ENCODE data around the gene DLGAP5.

Gene DLGAP5

GRCh38 chr14:55128386-55129085 is 62.8 kb downstream of the DLGAP5 start:
- DNase-seq = no peak

DNA sequence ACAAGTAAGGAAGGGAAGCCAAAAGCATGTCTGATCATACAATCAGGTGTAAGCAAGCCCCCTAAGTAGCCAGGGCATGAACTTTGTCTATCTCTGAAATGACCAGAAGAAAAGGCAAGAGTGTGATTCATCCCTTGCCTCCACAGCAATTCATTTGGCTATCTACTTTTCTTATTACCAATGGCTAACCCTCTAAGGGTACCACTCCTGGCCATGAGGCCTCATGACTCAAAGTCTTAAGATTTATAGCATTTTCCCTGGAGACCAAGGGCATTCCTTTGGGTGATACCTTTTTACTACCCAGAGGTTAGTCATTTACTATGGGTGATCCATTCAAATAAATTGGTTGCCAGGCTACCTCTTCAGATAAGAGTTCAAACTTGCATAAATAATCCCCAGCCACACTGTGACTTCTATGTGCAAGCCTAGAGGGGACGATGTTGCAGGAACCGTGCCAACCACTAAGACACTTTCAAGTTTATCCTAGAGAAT is 63.9 kb downstream of the DLGAP5 start:
- no peak for DNase-seq

- no peak for DNase-seq
Observed at GRCh38 chr14:55126932-55127459, 64.4 kb downstream of the DLGAP5 start.

DNA sequence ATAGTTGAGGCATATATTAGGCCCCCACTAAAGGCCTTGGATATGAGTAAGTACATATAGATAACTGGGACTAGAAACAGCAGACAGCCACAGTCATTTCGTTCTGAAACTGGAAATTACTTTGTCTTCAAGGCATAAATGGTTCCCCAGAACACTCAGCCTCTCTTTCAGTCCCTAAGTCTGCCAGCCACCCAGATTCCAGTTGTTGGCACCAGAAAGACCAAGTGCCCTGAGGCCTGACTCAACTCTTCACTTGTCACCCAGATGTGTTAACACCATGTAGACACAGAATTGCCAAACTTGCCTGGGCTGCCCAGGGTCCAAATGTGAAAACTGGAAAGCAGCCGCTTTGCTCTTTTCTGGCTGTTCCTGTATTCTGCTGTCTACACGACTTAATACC is 65.4 kb downstream of the DLGAP5 start:
- no peak for DNase-seq

DNA sequence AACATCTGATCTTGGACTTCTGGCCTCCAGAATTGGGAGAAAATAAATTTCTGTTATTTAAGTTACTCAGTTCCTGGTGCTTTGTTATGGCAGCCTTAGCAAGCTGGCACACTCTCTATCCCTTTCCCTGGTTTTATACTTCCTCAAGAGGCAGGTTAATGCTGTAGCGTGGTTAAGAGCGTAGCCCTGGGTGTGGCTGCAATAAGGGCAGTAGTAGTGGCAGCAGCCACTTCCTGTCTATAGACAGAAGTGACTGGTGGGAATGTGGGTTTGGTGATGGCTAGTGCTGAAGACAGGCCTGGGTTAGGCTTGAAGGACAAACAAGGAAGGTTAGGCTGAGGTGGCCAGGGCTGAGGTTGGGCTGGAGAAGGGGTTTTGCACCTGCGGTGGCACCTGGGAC is 66.0 kb downstream of the DLGAP5 start:
- peak; percentile 35 to 56 for DNase-seq

DNA sequence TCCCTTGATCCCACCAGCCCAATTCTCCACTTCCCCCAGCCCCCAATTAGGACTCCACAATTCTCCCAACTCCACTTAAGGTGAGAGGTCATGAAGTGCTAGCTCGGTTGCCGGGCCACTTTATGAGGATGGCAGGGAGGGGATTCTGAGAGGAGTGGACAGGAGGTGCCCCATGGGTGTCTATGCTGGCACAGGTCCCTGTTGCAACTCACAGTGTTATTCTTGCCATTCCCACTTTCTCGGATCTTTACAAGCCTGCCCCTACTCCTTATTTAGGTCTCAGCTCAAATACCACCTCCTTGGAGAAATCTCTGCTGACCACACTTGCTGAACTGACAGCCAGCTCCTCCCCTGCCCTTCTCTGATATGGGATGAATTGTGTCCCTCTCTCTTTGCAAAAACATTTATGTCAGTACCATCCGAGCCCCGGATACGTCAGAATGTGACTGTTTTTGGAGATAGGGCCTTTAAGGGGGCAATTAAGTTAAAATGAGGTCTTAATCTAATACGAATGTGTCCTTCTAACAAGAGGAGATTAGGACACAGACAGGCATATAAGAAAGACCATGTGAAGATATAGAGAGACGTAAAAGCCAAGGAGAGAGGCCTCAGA is 66.5 kb downstream of the DLGAP5 start:
- no peak for DNase-seq

GRCh38 chr14:55123852-55124639 is 67.3 kb downstream of the DLGAP5 start:
- no peak for DNase-seq

DNA sequence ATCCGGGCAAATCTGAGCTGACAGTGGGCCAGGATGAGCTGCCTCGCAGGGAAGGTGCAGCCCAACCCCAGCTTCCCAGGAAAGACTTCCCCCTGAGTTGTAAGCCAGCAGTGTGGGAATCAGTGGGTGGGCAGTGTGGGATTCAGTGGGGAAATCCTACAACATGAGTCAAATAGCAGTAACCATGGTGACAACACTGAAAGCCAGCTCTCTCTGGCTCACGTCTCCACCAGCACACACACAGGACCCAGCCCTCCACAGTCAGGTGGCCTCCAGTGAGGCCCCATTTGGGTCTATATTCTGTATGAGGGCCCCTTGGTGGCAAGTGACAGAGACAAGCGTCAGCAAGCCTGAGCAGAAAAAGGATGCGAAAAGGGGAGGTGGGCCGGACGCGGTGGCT is 68.3 kb downstream of the DLGAP5 start:
- DNase-seq = no peak

DNA sequence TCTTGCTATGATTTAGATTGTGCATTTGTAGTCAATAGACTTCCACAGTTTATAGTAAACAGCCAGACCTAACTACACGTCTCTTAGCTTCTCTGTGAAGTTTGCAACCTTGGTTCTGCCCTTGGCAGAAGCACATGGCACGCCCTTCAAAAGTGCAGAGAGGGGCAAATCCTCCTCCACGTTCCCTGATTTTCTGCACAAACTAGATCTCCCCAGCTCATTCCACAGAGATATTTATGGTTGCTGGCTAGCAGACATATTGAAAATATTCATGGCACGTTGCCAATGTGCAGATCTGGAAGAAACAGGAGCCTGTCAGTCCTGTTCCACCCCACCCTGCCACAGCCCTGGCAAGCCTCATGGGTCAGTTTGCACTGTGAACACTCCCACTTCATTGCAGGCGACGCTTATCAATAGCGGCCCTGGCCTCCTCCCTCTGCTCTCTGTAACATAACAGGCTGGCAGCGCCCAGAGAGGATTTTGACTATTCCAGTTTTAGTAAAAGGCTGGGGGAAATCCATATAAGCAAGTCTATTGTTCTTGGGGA is 68.9 kb downstream of the DLGAP5 start:
- no peak for DNase-seq

GRCh38 chr14:55121628-55122439 is 69.6 kb downstream of the DLGAP5 start:
- no peak for DNase-seq

DNA sequence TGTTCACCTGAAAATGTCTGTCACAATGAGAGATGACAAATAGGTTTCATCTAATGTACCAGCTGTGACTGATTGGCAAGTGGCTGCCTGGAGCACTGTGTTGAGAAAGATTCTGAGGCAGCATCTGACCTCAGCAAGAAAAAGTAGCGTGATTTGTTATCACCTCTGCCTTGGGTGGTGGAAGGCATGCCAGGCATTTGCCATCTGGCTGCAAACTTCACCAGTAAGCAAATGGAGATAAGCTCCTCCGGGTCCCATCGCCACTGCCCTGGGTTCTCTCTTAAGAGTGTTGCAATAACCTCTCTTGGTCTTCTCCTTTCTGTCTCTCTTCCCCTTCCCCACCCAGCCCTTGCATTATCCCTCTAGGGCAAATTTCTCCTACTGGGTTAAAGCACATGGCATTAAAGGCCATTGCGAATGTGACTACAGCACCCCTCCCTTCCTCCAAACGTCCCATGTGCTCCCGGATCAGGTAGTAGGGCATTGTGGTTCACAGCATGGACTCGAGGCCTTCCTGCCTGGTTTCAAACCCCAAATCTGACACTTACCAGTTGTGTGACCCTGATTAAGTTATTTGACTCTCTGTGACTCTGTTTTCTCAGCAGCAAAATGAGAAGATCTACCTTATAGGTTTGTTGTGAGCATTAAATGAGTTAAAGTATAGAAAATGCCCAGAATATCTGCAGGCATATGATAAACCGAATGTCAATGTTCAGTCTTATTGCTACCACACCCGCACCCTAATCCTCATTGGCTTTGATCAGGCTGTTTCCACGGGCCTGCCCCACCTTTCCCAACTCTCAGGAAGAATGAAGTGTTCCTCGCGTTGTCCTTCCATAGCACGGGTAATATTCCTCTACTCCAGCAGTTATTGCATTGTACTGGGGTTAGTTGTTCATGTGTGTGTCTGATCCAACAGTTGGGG is 70.6 kb downstream of the DLGAP5 start:
- DNase-seq = peak in 1 of 2 donors; percentile 19

DNA sequence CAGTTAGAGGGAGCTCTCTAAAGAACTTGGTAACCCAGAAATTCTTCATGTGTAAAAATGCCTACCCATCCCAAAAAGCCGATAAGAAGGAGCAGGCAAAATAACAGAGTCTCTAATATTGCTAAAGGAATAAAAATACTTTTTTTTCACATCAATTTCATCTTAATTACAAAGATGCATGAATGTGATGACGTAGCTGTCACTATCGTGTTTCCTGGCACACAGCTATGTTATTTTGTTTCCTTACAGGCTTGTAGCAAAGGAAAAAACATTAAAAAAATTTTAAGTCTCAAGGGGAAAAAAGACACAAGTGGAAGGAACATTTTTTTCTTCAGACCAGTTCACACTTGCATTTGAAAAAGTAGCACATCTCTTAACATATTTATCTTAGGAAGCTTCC is 72.6 kb downstream of the DLGAP5 start:
- no peak for DNase-seq

DNA sequence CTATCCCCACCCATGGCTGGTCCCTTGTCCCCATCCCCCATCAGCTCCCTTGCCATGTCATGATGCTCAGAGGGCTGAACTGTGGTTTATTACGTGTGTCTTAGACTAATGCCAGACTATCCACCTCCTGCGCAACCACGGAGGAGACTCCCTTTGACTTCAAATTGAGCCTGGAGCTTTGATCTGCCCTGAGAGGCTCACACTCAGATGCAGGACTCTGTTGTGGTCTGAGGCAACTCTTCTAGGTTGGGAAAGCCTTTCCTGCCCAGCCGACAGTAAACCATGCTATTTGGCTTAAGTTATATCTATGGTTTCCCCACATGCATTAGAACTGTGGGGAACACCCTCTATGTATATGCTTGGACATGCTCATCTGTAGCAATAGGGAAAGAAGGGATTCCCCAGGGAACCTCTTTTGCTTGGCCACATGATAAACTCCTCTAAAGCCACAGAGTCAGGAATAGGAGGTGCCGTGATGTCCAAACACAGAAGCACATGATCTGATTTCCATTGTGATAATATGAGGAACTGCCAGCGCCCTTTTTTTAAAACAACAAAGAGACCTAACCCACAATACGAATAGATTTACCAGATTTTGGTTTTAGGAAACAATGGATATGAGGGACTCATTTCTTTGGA is 73.5 kb downstream of the DLGAP5 start:
- peak in 1 of 2 donors; percentile 38 for DNase-seq

- no peak for DNase-seq
Observed at GRCh38 chr14:55116246-55117030, 74.9 kb downstream of the DLGAP5 start.

DNA sequence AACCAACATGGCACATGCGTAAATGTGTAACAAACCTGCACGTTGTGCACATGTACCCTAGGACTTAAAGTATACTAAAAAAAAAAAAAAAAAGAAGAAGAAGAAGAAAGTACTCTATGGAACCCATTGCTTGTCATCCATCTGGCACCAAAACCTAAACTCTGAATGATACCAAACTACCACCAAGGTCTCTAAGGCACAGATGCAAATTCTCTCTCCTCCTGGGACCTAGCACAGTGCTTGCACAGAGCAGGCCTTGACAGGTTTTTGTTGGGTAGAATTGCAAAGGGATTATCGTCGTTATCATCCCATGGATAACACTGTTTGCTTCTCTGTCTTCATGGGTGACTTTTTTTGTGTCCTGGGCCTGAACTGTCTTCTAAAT is 75.5 kb downstream of the DLGAP5 start:
- DNase-seq = no peak

DNA sequence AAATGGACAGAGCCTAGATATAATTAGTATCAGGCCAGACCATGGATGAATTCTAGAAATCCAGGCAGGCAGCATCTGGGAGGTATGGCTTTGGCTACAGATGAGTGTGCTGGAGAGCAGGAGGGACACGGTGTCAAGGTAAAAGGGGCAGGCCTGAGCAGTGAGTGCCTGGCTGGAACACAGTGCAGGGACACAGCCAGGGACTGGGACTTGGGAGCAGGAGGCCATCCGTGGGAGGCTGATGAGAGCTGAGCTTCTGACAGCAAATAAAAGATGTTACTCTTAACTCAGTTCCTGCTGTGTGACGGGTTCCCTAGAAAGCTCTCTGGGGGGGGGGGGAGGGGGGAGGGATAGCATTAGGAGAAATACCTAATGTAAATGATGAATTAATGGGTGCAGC is 75.9 kb downstream of the DLGAP5 start:
- DNase-seq = no peak

DNA sequence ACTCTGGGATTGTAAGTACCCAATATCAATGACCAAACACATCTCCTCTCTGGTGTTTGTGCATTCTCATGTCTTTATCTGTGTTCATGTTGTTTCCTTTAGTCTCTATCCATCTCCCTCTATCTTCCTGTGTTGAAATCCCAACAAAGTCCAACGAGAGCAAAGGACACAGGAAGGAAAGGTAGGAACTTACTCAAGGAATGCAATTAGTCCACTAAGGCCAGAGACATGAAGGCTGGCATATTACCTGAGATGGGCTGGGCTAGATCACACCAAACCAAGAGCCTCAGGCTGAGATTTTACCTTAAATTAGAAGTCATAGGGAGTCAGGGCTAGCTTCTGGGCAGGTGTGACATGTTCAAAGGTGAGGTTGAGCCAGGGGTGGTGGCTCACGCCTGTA is 76.7 kb downstream of the DLGAP5 start:
- no peak for DNase-seq

DNA sequence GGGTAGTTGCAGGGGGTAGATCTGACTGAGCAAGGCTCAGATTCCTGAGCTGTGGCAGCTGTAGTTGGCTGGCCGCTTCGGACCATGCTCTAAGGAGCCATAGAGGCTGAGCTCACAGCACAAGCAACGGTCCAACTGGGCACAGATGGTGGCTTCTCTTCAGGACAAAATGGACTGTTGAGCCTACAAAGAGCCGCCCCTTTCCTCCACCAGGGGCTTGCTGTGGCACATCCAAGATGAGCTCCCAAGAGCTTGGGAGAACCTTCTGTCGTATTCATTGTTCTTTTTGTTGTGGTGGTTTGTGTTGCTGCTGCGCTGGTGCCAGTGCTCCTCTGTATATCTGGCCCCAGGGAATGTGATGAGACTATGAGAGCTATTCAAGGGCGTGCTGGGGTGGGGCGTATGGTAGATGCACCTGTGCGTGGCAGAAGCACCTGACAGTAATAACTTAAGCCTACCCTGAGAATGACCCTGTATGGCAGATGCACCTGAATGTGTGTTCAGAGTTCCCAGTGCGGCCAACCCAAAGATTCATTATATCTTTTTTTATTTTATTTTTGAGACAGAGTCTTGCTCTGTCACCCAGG is 80.2 kb downstream of the DLGAP5 start:
- no peak for DNase-seq

- DNase-seq = no peak
Observed at GRCh38 chr14:55109836-55110235, 81.5 kb downstream of the DLGAP5 start.

Data from CD4-positive, alpha-beta T cell treated with Interleukin-4 for 1 hour (primary cell).